Uterus (tissue), 2 donors: ENCODE measurements around the gene TH.

Experiments used
- POLR2A ChIP-seq, 2 donors: fragments of 450-650 bp; IDR thresholded peaks; one replicate each; pipeline ENCODE4 v1.6.1; 2016; ENCODE audit warnings: antibody characterized with exemption in 2 of 2, mild to moderate bottlenecking in 1 of 2, moderate library complexity in 1 of 2
- TF ChIP-seq, protein P1 (sequence below), 4 experiments: fragments of 200-600 bp in 2 of 4; fragments of 450-650 bp in 2 of 4; sonication (generic) in 2 of 4; IDR thresholded peaks; one replicate each; pipeline ENCODE4 v1.5.1; 2016 to 2019; ENCODE audit warnings: antibody characterized with exemption in 4 of 4, mild to moderate bottlenecking in 2 of 4, moderate library complexity in 1 of 4

GRCh38 chr11:2139123-2139521 is 32.5 kb downstream of the TH start, which contains the start of gene IGF2:
- TF ChIP-seq POLR2A (IDR thresholded peaks at IDR 0.05): no peak
- TF ChIP-seq, protein P1, sequence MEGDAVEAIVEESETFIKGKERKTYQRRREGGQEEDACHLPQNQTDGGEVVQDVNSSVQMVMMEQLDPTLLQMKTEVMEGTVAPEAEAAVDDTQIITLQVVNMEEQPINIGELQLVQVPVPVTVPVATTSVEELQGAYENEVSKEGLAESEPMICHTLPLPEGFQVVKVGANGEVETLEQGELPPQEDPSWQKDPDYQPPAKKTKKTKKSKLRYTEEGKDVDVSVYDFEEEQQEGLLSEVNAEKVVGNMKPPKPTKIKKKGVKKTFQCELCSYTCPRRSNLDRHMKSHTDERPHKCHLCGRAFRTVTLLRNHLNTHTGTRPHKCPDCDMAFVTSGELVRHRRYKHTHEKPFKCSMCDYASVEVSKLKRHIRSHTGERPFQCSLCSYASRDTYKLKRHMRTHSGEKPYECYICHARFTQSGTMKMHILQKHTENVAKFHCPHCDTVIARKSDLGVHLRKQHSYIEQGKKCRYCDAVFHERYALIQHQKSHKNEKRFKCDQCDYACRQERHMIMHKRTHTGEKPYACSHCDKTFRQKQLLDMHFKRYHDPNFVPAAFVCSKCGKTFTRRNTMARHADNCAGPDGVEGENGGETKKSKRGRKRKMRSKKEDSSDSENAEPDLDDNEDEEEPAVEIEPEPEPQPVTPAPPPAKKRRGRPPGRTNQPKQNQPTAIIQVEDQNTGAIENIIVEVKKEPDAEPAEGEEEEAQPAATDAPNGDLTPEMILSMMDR (IDR thresholded peaks at IDR 0.05): no peak
